ENCODE results near the gene RAMAC. TPM values are rescaled to one million over a fixed set of nuclear protein-coding genes. Genes with fewer than 3 reads are reported as not detected.

The RAMAC gene
- total and polyA plus RNA-seq, 2 of the 8 experiments (the other 6 are each of a cell fraction or from before 2014, with no cell fraction given), result 20.7 to 32.9 TPM

GRCh38 chr15:82942691-82943090 is 43.3 kb upstream of the RAMAC start:
- H3K9me3 ChIP-seq (ENCODE audit: insufficient read depth in 2 of 2, low read depth in 1 of 2, low read length in 1 of 2), result no peaks in the 10 kb centered on the region
- H4K91ac ChIP-seq (replicated peaks; ENCODE audit: insufficient read length, low read length), result no peak overlapping the region
- H2AFZ ChIP-seq (ENCODE audit: low read length), result no peak overlapping the region
- ChIA-PET POLR2A (ENCODE audit: partially characterized antibody) (interaction anchor here (0.9 to 1.3 kb wide), 2 partner anchors 18 to 403 kb away, joined by 3 read pairs; partner anchors contain the start of gene RPS17), CTCF (ENCODE audit: partially characterized antibody) (interaction anchor here (0.8 to 2.5 kb wide), 15 partner anchors 9 to 412 kb away, joined by 3 to 11 read pairs (median 4); partner anchors contain the start of gene RAMAC)
- no peak for TF ChIP-seq KDM1A (IDR thresholded peaks at IDR 0.05; ENCODE audit: borderline replicate concordance, low read length)
- no peak for TF ChIP-seq TAF1 (IDR thresholded peaks at IDR 0.05; ENCODE audit: low read depth, low read length)
- TF ChIP-seq SAP30 (IDR thresholded peaks at IDR 0.05; ENCODE audit: insufficient read depth, insufficient replicate concordance, low read length), result no peak
- no peaks in the 10 kb centered on the region for H3K4me1 ChIP-seq (replicated peaks in 1 of 4; ENCODE audit: control insufficient read depth in 3 of 4, insufficient read depth in 4 of 4, low read length in 3 of 4)
- no peaks in the 10 kb centered on the region for H3K27me3 ChIP-seq (replicated peaks in 1 of 4; ENCODE audit: control insufficient read depth in 3 of 4, extremely low read depth in 1 of 4, insufficient read depth in 3 of 4, low read length in 3 of 4)
- H2BK12ac ChIP-seq (ENCODE audit: low read depth, low read length), result no peak overlapping the region
- no peak overlapping the region for H2BK120ac ChIP-seq (replicated peaks; ENCODE audit: low read depth, low read length)
- H2BK20ac ChIP-seq (ENCODE audit: low read length), result no peak overlapping the region
- H3K23me2 ChIP-seq (ENCODE audit: low read depth, low read length), result no peaks in the 10 kb centered on the region; the same call in 1 of the 2 replicates
- H3K56ac ChIP-seq (replicated peaks; ENCODE audit: insufficient read length, low read depth, low read length), result no peak overlapping the region
- H2AK5ac ChIP-seq (ENCODE audit: low read depth, low read length), result no peak overlapping the region
- no peak overlapping the region for H3K4me3 ChIP-seq (ENCODE audit: extremely low read depth in 1 of 4, insufficient read depth in 2 of 4, low read depth in 3 of 4, low read length in 4 of 4)
- no peak for DNase-seq (ENCODE audit: low read depth in 1 of 2, low spot score in 2 of 2)
- H4K5ac ChIP-seq (ENCODE audit: insufficient read length, low read depth, low read length), result no peak overlapping the region
- H3K79me2 ChIP-seq (ENCODE audit: control insufficient read depth in 1 of 2, insufficient read depth in 2 of 2, low read length in 2 of 2), result no peaks in the 10 kb centered on the region
- no peak overlapping the region for H3K14ac ChIP-seq (ENCODE audit: insufficient read length)
- no peak overlapping the region for H2BK5ac ChIP-seq (ENCODE audit: low read depth, low read length)
- no peak for FAIRE-seq
- H3K23ac ChIP-seq (ENCODE audit: insufficient read length), result no peak overlapping the region
- WGBS, 2 experiments (ENCODE audit: extremely low coverage in 1 of 2, insufficient coverage in 1 of 2, insufficient read length in 1 of 2, insufficient replicate concordance in 2 of 2, low coverage in 1 of 2, low lambda C conversion rate in 2 of 2, missing lambda C conversion rate in 1 of 2), result 92% methylated on average over 8 of the region's 8 CpGs; no CpG with 5 or more reads in 1 of the 2 experiments
- H3K9ac ChIP-seq (replicated peaks in 1 of 4; ENCODE audit: extremely low read depth in 1 of 4, low read depth in 3 of 4, low read length in 3 of 4), result no peak overlapping the region
- H3K27ac ChIP-seq (ENCODE audit: low read depth, low read length), result no peak overlapping the region
- no peak overlapping the region for H3K18ac ChIP-seq (ENCODE audit: extremely low read depth, low read length)
- no peaks in the 10 kb centered on the region for H3K36me3 ChIP-seq (ENCODE audit: control insufficient read depth in 2 of 4, insufficient read depth in 4 of 4, low read length in 3 of 4)
- H4K8ac ChIP-seq (ENCODE audit: extremely low read depth, insufficient read depth, low read length), result no peak overlapping the region
- H3K79me1 ChIP-seq (ENCODE audit: low read depth, low read length), result no peaks in the 10 kb centered on the region
- H4K20me1 ChIP-seq (replicated peaks in 1 of 2; ENCODE audit: control insufficient read depth in 1 of 2, insufficient read depth in 2 of 2, low read length in 2 of 2), result peaks cover 0 to 2% of the 10 kb centered on the region in 2 experiments
- H2BK15ac ChIP-seq (ENCODE audit: low read length), result no peak overlapping the region
- H3K4ac ChIP-seq (replicated peaks; ENCODE audit: insufficient read length, low read depth, low read length), result no peak overlapping the region
- H3K4me2 ChIP-seq (ENCODE audit: insufficient read depth in 1 of 2, low read depth in 2 of 2, low read length in 2 of 2), result no peak overlapping the region
